DND-41 (cell line): ENCODE measurements around the gene ACOT12.

ENCODE experiments used
- CTCF ChIP-seq: IDR thresholded peaks from 2 replicates; pipeline ENCODE4 v1.5.1; 2012; ENCODE audit warnings: borderline replicate concordance, low read length, moderate library complexity, mild to moderate bottlenecking; ENCODE audit not compliant: poor library complexity, severe bottlenecking; ENCODE audit errors: extremely low read depth
- EZH2 ChIP-seq: IDR thresholded peaks from 3 replicates; pipeline ENCODE4 v1.6.1; 2012; ENCODE audit warnings: borderline replicate concordance, low read depth, mild to moderate bottlenecking, moderate library complexity, low read length, inconsistent platforms; ENCODE audit not compliant: severe bottlenecking

DNA sequence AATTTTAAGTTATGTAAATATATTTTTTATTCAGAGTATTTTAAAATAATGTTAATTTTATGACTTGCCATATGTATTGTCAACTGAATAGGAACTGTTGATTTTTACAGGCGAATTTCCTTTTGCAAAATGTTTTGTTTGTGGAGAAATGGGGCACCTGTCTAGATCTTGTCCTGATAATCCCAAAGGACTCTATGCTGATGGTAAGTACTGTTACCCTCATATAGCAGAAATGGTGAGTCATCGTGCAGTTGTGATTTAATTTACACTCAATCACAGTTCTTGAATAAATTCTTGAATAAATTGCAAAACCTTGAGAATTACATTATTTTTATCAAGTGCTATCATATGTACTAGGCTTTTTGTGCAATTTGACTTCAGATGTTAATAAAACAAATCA is 85.1 kb downstream of the ACOT12 start:
- no peak for TF ChIP-seq CTCF
- no peak for TF ChIP-seq EZH2
